IMR-90 (cell line): Measurements from ENCODE around the gene CALR3. TPM values are rescaled to one million over a fixed set of nuclear protein-coding genes. Genes with fewer than 3 reads are reported as not detected.

Source experiments
- ATAC-seq: fragments of 200-7000 bp; cut with Tn5 transposase; 2 replicates; pipeline ENCODE4 v1.9.1; 2020; ENCODE audit warnings: low read depth, mild to moderate bottlenecking, moderate library complexity
- BruUV-seq: library from RNA; stranded (reverse); fragments of 400-500 nt; replicated peaks from 2 replicates; lab custom pipeline; 2021; lab: Mats Ljungman, UMichigan
- CTCF ChIA-PET: fragments of 300-600 bp; formaldehyde crosslinking; extraction: SDS; loops from one replicate; lab custom pipeline; 2021; ENCODE audit warnings: antibody characterized with exemption; lab: Yijun Ruan, JAX
- POLR2A ChIA-PET: fragments of 300-600 bp; sonication (Branson Sonifier 250); formaldehyde crosslinking; loops from one replicate; lab custom pipeline; 2022; ENCODE audit warnings: antibody characterized with exemption; ENCODE audit not compliant: unreplicated experiment; lab: Charles Lee
- DNase-seq: peaks from one replicate; pipeline ENCODE4 v3.0.0; 2013
- H2AFZ ChIP-seq: replicated peaks from 2 replicates; pipeline ENCODE3; 2013; ENCODE audit warnings: low read length, mild to moderate bottlenecking; ENCODE audit not compliant: poor library complexity
- H2AK5ac ChIP-seq: 2 replicates; pipeline ENCODE4 v1.6.1; 2013; ENCODE audit warnings: low read depth, low read length, inconsistent platforms
- H2AK9ac ChIP-seq: replicated peaks from 2 replicates; pipeline ENCODE3; 2013; ENCODE audit warnings: mild to moderate bottlenecking, low read depth, low read length, moderate library complexity; ENCODE audit not compliant: poor library complexity
- H2BK120ac ChIP-seq: 2 replicates; pipeline ENCODE4 v1.6.1; 2013; ENCODE audit warnings: low read depth, low read length, inconsistent platforms
- H2BK15ac ChIP-seq: 3 replicates; pipeline ENCODE4 v1.6.1; 2013; ENCODE audit warnings: low read depth, low read length, inconsistent platforms
- H2BK20ac ChIP-seq: 2 replicates; pipeline ENCODE4 v1.6.1; 2013; ENCODE audit warnings: low read depth, mild to moderate bottlenecking, inconsistent platforms, low read length, moderate library complexity
- H2BK5ac ChIP-seq: 2 replicates; pipeline ENCODE4 v1.6.1; 2013; ENCODE audit warnings: mild to moderate bottlenecking, low read depth, low read length, inconsistent platforms; ENCODE audit not compliant: poor library complexity, severe bottlenecking
- H3K14ac ChIP-seq: replicated peaks from 2 replicates; pipeline ENCODE4 v1.6.1; 2013; ENCODE audit warnings: low read depth, low read length, inconsistent platforms
- H3K18ac ChIP-seq: 2 replicates; pipeline ENCODE4 v1.6.1; 2013; ENCODE audit warnings: low read depth, low read length, control low read depth
- H3K23ac ChIP-seq: 2 replicates; pipeline ENCODE4 v1.6.1; 2013; ENCODE audit warnings: low read depth, low read length, inconsistent platforms
- H3K27ac ChIP-seq: 2 replicates; pipeline ENCODE4 v1.5.1; 2013; ENCODE audit warnings: mild to moderate bottlenecking, control low read depth, low read length; ENCODE audit not compliant: insufficient read depth
- H3K27me3 ChIP-seq: 2 replicates; pipeline ENCODE4 v1.6.1; 2013; ENCODE audit warnings: low read length; ENCODE audit not compliant: control insufficient read depth, insufficient read depth
- H3K36me3 ChIP-seq: 2 replicates; pipeline ENCODE4 v1.6.1; 2013; ENCODE audit warnings: low read length, mixed read lengths; ENCODE audit not compliant: control insufficient read depth, insufficient read depth
- H3K4ac ChIP-seq: 2 replicates; pipeline ENCODE4 v1.6.1; 2013; ENCODE audit warnings: low read depth, low read length, inconsistent platforms
- H3K4me1 ChIP-seq: 2 replicates; pipeline ENCODE4 v1.6.1; 2013; ENCODE audit warnings: low read length, mixed read lengths; ENCODE audit not compliant: control insufficient read depth, insufficient read depth
- H3K4me2 ChIP-seq: 2 replicates; pipeline ENCODE4 v1.6.1; 2013; ENCODE audit warnings: low read depth, mild to moderate bottlenecking, control low read depth, low read length, moderate library complexity
- H3K4me3 ChIP-seq: 2 replicates; pipeline ENCODE4 v1.5.1; 2013; ENCODE audit warnings: low read depth, mild to moderate bottlenecking, control low read depth, low read length, moderate library complexity; ENCODE audit not compliant: insufficient read depth
- H3K56ac ChIP-seq: 2 replicates; pipeline ENCODE4 v1.6.1; 2013; ENCODE audit warnings: low read length, inconsistent platforms; ENCODE audit not compliant: insufficient read depth; ENCODE audit errors: extremely low read depth
- H3K79me1 ChIP-seq, 2 experiments: 2 replicates each; pipeline ENCODE4 v1.6.1; 2013; ENCODE audit warnings: low read length in 2 of 2, inconsistent platforms in 1 of 2, low read depth in 1 of 2
- H3K9ac ChIP-seq: 2 replicates; pipeline ENCODE4 v1.6.1; 2013; ENCODE audit warnings: low read depth, low read length, control low read depth
- H3K9me1 ChIP-seq: 2 replicates; pipeline ENCODE4 v1.6.1; 2013; ENCODE audit warnings: low read length, inconsistent platforms; ENCODE audit not compliant: insufficient read depth
- H3K9me3 ChIP-seq: 2 replicates; pipeline ENCODE4 v1.6.1; 2013; ENCODE audit warnings: low read length; ENCODE audit not compliant: control insufficient read depth, insufficient read depth
- H4K20me1 ChIP-seq: 2 replicates; pipeline ENCODE4 v1.6.1; 2013; ENCODE audit warnings: low read length, inconsistent platforms; ENCODE audit not compliant: insufficient read depth
- H4K5ac ChIP-seq: 2 replicates; pipeline ENCODE4 v1.6.1; 2013; ENCODE audit warnings: mild to moderate bottlenecking, low read depth, low read length, control low read depth
- H4K8ac ChIP-seq, 2 experiments: 2 replicates each; pipeline ENCODE4 v1.6.1; 2013; ENCODE audit warnings: low read depth in 2 of 2, low read length in 2 of 2, control low read depth in 1 of 2, inconsistent platforms in 1 of 2
- H4K91ac ChIP-seq: 2 replicates; pipeline ENCODE4 v1.6.1; 2013; ENCODE audit warnings: low read depth, low read length, inconsistent platforms; ENCODE audit not compliant: insufficient read depth
- CEBPB ChIP-seq: IDR thresholded peaks from 2 replicates; pipeline ENCODE4 v1.6.1; 2012; ENCODE audit warnings: low read depth, low read length, improper control_type of control experiment
- ELK1 ChIP-seq: fragments of 150-350 bp; IDR thresholded peaks from 2 replicates; pipeline ENCODE4 v1.6.1; 2016; ENCODE audit warnings: low read depth, mild to moderate bottlenecking, low read length, moderate library complexity, borderline replicate concordance
- MAFK ChIP-seq: IDR thresholded peaks from 2 replicates; pipeline ENCODE4 v1.6.1; 2012; ENCODE audit warnings: low read depth, low read length, improper control_type of control experiment
- NFE2L2 ChIP-seq: fragments of 150-350 bp; IDR thresholded peaks from 2 replicates; pipeline ENCODE4 v1.6.1; 2016; ENCODE audit warnings: low read depth, mild to moderate bottlenecking, low read length
- POLR2A ChIP-seq: IDR thresholded peaks from 2 replicates; pipeline ENCODE4 v1.6.1; 2012; ENCODE audit warnings: mild to moderate bottlenecking, low read depth, low read length
- RCOR1 ChIP-seq: IDR thresholded peaks from 2 replicates; pipeline ENCODE4 v1.6.1; 2012; ENCODE audit warnings: mild to moderate bottlenecking, low read length, improper control_type of control experiment; ENCODE audit not compliant: insufficient replicate concordance
- WGBS, 2 experiments: methylation state at CpG; one replicate each; pipeline versions ENCODE4 v1.1.5 to v1.1.7; 2013; ENCODE audit warnings: missing lambda C conversion rate in 2 of 2; ENCODE audit not compliant: insufficient read length in 1 of 2; ENCODE audit errors: extremely low coverage in 2 of 2; 5-methylcytosine and 5-hydroxymethylcytosine counted together
- dilution Hi-C: fragments of 300-500 bp; cut with HindIII; formaldehyde crosslinking; loops from one replicate; pipeline ENCODE4 v1.14.3; 2018; ENCODE audit warnings: low sequenced_read_pairs; ENCODE audit not compliant: unreplicated experiment
- in situ Hi-C: fragments of 300-500 bp; cut with MboI; formaldehyde crosslinking; loops from 3 replicates; pipeline ENCODE4 v1.14.3; 2019; ENCODE audit warnings: low sequenced_read_pairs, inconsistent platforms, mixed read lengths
- intact Hi-C: fragments of 100-400 bp; cut with micrococcal nuclease; formaldehyde crosslinking; loops from 2 replicates; pipeline ENCODE4 v1.10.0; 2022
- polyA plus RNA-seq, 3 experiments: library from polyadenylated mRNA; depleted of rRNA; stranded (reverse); fragments of >200 nt; gene quantifications; 2 replicates each; pipeline ENCODE4 v1.2.3, GENCODE V29; 2012; ENCODE audit warnings: low replicate concordance in 1 of 3
- total RNA-seq: library from RNA; depleted of rRNA; stranded (reverse); fragments of >200 nt; gene quantifications from 2 replicates; pipeline ENCODE4 v1.2.3, GENCODE V29; 2012

The CALR3 gene
- total and polyA plus RNA-seq, 2 of the 4 experiments (the other 2 are of a cell fraction): not detected

GRCh38 chr19:16519230-16519687 lies 23.3 kb upstream of the CALR3 start:
- Histone ChIP-seq H3K9me1 (no peaks in the 10 kb centered on the region), H3K36me3 (peaks cover 73% of the 10 kb centered on the region), H4K5ac (no peak overlapping the region), H3K4me2 (no peak overlapping the region), H3K9ac (no peak overlapping the region), H3K18ac (no peak overlapping the region), H2BK120ac (no peak overlapping the region), H3K56ac (no peak overlapping the region), H3K9me3 (no peaks in the 10 kb centered on the region), H3K4ac (no peak overlapping the region), H2BK20ac (no peak overlapping the region), H2AFZ (no peak overlapping the region), H3K14ac (no peak overlapping the region), H2AK9ac (no peak overlapping the region), H3K79me1 (peaks cover 3 to 13% of the 10 kb centered on the region in 2 experiments; a peak in 3 of 4 replicates), H2BK15ac (no peak overlapping the region), H2BK5ac (no peak overlapping the region), H4K91ac (no peak overlapping the region), H3K27me3 (no peaks in the 10 kb centered on the region), H3K23ac (no peak overlapping the region), H3K4me3 (no peak overlapping the region), H2AK5ac (no peak overlapping the region), H4K20me1 (peaks cover 7% of the 10 kb centered on the region; the same call in 1 of the 2 replicates), H3K4me1 (no peaks in the 10 kb centered on the region), H4K8ac (no peak overlapping the region), H3K27ac (no peak overlapping the region)
- DNase-seq (no peak), ATAC-seq (no peak)
- POLR2A ChIA-PET: no interaction called here
- TF ChIP-seq POLR2A: no peak
- TF ChIP-seq NFE2L2: no peak
- TF ChIP-seq CEBPB: no peak
- no peak for TF ChIP-seq RCOR1
- TF ChIP-seq MAFK: no peak
- no peak for TF ChIP-seq ELK1
- dilution Hi-C loops (no loop called here), intact Hi-C loops (no loop called here), in situ Hi-C loops (no loop called here)
- CTCF ChIA-PET: no interaction called here
- BruUV-seq: no TSS peak
- no CpG with 5 or more reads among the region's 24 CpGs for WGBS, 2 experiments
